Measurements from ENCODE around the gene MRPL49. TPM values are rescaled to one million over a fixed set of nuclear protein-coding genes. Genes with fewer than 3 reads are reported as not detected.
A peak's percentile ranks its signal among the peaks of the same experiment; 100 is the strongest.

Gene MRPL49
- total and polyA plus RNA-seq, 2 of the 13 experiments (the other 11 are each of a cell fraction or from before 2014, with no cell fraction given): 39.2 to 53.3 TPM

DNA sequence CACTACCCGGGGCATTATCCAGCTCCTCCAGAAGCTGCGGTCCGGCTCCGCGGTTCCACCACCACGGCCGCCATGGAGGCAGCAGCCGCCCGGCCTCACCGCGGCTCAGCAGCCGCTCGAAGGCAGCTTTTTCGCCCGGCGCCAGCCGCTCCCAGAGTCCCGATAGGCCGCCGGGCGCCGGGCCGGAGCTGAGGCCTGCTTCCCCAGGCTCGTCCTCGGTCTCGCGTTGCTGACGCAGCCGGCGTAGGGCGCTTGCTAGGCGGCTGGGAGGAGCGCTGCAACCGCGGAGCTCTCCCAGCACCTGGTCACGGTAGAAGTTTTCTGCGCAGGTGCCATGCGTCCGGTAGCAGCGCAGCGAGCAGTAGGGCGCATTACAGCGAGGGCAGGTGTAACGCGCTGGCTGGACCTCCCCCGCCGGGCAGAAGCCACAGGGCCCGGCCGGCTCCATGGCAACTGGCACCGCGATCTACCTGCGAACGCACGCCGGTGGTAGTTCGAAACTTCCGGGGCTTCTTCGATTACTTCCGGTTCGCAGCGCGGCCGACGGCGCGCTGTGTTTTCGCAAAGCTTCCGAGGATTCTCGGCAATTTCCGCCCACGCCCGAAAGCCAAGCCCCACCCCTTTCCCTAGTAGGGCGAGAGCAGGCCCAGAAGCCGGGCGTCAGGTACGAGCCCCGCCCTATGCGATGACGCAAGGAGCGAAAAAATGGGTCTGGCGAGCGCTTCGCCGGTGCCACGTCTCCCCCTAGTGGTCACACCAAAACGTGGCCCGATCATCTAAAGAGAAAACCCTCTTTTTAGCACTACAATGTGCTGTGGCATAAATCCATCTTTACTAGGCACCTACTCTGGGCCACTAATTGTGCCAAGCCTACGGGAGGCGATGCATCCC lies 4.7 kb upstream of the MRPL49 start, which contains the start of gene ZNHIT2 (continued):
- TF ChIP-seq, protein P1, sequence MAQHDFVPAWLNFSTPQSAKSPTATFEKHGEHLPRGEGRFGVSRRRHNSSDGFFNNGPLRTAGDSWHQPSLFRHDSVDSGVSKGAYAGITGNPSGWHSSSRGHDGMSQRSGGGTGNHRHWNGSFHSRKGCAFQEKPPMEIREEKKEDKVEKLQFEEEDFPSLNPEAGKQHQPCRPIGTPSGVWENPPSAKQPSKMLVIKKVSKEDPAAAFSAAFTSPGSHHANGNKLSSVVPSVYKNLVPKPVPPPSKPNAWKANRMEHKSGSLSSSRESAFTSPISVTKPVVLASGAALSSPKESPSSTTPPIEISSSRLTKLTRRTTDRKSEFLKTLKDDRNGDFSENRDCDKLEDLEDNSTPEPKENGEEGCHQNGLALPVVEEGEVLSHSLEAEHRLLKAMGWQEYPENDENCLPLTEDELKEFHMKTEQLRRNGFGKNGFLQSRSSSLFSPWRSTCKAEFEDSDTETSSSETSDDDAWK (CRISPR knock-in tag; IDR thresholded peaks at IDR 0.05): no peak
- TF ChIP-seq TBL1XR1 (IDR thresholded peaks at IDR 0.05; ENCODE audit: borderline replicate concordance, low read length, partially characterized antibody) (peak; percentile 57), ZBTB1 (CRISPR knock-in tag; IDR thresholded peaks at IDR 0.05; ENCODE audit: borderline replicate concordance) (no peak), ZNF768 (CRISPR knock-in tag; IDR thresholded peaks at IDR 0.05) (peak; percentile 27; the same call in 1 of the 2 replicates), HNF4G (IDR thresholded peaks at IDR 0.05; ENCODE audit: borderline replicate concordance, low read depth, low read length) (peak; percentile 65; the same call in 1 of the 2 replicates), HNF4G (CRISPR knock-in tag; IDR thresholded peaks at IDR 0.05; ENCODE audit: borderline replicate concordance, low read depth) (no peak), ZNF709 (CRISPR knock-in tag; IDR thresholded peaks at IDR 0.05) (peak; percentile 84; the same call in 1 of the 2 replicates), ZNF343 (CRISPR knock-in tag; IDR thresholded peaks at IDR 0.05) (peak; percentile 76; the same call in 1 of the 2 replicates), POLR2G (IDR thresholded peaks at IDR 0.05; ENCODE audit: low read depth, low read length) (peak; percentile 93), ZNF619 (CRISPR knock-in tag; IDR thresholded peaks at IDR 0.05) (0 out of 2 replicates have a peak, but pooled peaks have one; percentile 61), TSC22D2 (CRISPR knock-in tag; IDR thresholded peaks at IDR 0.05; ENCODE audit: borderline replicate concordance) (0 out of 2 replicates have a peak, but pooled peaks have one; percentile 10), POLR2AphosphoS5 (IDR thresholded peaks at IDR 0.05; ENCODE audit: low read depth, low read length) (peak; percentile 79), GRHL1 (CRISPR knock-in tag; conservative IDR thresholded peaks at IDR 0.05) (no peak), RAD21 (CRISPR knock-in tag; IDR thresholded peaks at IDR 0.05) (peak; percentile 85), FIP1L1 (IDR thresholded peaks at IDR 0.05; ENCODE audit: borderline replicate concordance, insufficient read depth, low read depth, low read length) (0 out of 2 replicates have a peak, but pooled peaks have one; percentile 22), ZBTB8A (CRISPR knock-in tag; IDR thresholded peaks at IDR 0.05; ENCODE audit: borderline replicate concordance, low read depth) (no peak; the same call in 1 of the 2 replicates), HES4 (CRISPR knock-in tag; IDR thresholded peaks at IDR 0.05; ENCODE audit: borderline replicate concordance) (peak; percentile 80), YEATS2 (CRISPR knock-in tag; IDR thresholded peaks at IDR 0.05; ENCODE audit: borderline replicate concordance) (peak; percentile 95), ZFP36 (IDR thresholded peaks at IDR 0.05; ENCODE audit: borderline replicate concordance, low read depth, low read length, partially characterized antibody) (no peak)
- TF ChIP-seq, protein P2, sequence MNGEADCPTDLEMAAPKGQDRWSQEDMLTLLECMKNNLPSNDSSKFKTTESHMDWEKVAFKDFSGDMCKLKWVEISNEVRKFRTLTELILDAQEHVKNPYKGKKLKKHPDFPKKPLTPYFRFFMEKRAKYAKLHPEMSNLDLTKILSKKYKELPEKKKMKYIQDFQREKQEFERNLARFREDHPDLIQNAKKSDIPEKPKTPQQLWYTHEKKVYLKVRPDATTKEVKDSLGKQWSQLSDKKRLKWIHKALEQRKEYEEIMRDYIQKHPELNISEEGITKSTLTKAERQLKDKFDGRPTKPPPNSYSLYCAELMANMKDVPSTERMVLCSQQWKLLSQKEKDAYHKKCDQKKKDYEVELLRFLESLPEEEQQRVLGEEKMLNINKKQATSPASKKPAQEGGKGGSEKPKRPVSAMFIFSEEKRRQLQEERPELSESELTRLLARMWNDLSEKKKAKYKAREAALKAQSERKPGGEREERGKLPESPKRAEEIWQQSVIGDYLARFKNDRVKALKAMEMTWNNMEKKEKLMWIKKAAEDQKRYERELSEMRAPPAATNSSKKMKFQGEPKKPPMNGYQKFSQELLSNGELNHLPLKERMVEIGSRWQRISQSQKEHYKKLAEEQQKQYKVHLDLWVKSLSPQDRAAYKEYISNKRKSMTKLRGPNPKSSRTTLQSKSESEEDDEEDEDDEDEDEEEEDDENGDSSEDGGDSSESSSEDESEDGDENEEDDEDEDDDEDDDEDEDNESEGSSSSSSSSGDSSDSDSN (CRISPR knock-in tag; IDR thresholded peaks at IDR 0.05): peak; percentile 100
- TF ChIP-seq, protein P3, sequence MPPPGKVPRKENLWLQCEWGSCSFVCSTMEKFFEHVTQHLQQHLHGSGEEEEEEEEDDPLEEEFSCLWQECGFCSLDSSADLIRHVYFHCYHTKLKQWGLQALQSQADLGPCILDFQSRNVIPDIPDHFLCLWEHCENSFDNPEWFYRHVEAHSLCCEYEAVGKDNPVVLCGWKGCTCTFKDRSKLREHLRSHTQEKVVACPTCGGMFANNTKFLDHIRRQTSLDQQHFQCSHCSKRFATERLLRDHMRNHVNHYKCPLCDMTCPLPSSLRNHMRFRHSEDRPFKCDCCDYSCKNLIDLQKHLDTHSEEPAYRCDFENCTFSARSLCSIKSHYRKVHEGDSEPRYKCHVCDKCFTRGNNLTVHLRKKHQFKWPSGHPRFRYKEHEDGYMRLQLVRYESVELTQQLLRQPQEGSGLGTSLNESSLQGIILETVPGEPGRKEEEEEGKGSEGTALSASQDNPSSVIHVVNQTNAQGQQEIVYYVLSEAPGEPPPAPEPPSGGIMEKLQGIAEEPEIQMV (CRISPR knock-in tag; IDR thresholded peaks at IDR 0.05; ENCODE audit: low read depth): no peak; the same call in none of the 2 replicates

Data from HepG2 (cell line).